Measurements from ENCODE around the gene COQ9.
"Not testable (repeated sequence)": the region's sequence is repeated elsewhere in the genome, so short reads cannot be mapped to it uniquely, and the experiment has no call there.

The COQ9 gene

DNA sequence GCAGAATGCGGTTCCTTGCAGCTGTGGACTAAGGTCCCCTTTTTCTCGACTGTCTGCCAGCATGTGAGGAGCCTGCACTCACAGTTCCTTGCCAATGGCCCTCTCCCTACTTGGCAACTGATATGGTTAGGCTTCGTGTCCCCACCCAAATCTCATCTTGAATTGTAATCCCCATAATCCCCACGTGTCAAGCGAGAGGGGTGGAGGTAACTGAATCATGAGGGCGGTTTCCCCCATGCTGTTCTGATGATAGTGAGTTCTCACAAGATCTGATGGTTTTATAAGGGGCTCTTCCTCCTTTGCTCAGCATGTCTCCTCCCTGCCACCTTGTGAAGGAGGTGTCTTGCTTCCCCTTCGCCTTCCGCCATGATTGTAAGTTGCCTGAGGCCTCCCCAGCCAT, 20.0 kb upstream of the COQ9 start:
- DNase-seq: no peak

GRCh38 chr16:57427824-57428223, 19.5 kb upstream of the COQ9 start:
- no peak for DNase-seq

- DNase-seq: no peak
Observed at GRCh38 chr16:57430955-57431354, 16.3 kb upstream of the COQ9 start.

DNA sequence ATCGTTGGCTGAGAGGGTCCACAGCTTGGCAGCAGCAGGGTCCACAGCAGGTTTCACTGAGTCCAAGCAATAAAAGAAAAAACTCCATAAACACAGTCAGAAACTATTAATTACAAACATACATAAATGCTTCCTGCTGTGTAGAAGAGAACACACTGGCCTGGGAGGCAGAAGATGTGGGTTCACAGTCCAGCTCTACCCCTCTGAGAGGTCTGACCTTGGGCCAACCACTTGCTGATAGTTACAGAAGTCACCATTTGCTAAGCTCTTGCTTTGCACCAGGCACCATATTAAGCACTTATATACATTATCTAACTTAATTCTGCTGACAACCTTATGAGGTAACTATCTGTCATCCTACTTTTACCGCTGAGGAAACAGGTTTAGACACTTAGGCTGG, 14.8 kb upstream of the COQ9 start:
- no peak for DNase-seq

- no peak for DNase-seq
Observed at GRCh38 chr16:57432989-57433388, 14.3 kb upstream of the COQ9 start.

DNA sequence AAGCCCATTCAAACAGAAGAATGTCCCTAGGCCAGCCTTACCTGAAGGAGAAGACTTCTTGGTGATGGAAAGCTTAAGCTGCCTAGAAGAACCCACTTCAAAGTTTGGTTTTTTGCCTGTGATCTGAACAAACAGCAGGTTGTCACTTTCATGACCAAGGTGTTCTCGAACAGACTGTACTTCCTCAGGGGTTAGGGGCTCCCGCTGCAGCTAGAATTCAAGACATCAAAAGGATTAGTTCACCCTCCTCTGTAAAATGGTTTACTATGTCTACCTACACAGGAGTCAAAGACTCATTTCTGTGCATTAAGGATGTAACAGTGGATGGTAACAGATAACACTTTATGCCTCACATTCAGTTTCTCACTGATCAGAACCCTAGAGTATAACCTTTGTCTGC, 13.3 kb upstream of the COQ9 start:
- no peak for DNase-seq

DNA sequence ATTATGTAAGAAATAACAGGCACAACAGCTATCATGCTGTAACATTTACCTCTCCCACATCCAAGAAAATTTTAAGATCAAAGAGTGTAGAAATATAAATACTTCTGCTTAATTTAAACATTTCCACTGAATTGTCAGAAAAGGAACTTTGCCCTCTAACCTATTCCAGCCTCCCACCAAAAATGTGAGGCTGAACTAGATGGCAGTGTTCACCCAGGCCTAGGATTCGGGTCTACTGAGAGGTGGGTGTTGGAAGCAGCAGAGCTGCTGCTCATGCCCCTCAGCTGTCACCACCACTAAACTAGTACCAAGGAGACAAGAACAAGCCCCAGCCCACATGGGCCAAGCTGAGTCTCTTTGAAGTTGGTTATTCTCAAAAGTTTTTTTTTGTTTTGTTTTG, 11.4 kb upstream of the COQ9 start:
- no peak for DNase-seq

DNA sequence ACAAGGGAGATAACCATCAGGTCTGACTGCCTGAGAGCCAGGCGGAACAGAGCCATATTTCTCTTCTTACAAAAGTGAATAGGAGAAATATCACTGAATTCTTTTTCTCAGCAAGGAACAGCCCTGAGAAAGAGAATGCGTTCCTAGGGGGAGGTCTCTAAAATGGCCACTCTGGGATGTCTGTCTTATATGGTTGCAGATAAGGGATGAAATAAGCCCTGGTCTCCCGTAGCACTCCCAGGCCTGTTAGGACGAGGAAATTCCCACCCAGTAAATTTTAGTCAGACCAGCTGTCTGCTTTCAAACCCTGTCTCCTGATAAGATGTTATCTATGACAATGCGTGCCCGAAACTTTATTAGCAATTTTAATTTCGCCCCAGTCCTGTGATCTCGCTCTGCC, 7.3 kb upstream of the COQ9 start:
- not testable (repeated sequence) for DNase-seq

GRCh38 chr16:57440551-57440950, 6.7 kb upstream of the COQ9 start:
- not testable (repeated sequence) for DNase-seq

- DNase-seq: no peak
Observed at GRCh38 chr16:57444711-57445110, 2.6 kb upstream of the COQ9 start.

DNA sequence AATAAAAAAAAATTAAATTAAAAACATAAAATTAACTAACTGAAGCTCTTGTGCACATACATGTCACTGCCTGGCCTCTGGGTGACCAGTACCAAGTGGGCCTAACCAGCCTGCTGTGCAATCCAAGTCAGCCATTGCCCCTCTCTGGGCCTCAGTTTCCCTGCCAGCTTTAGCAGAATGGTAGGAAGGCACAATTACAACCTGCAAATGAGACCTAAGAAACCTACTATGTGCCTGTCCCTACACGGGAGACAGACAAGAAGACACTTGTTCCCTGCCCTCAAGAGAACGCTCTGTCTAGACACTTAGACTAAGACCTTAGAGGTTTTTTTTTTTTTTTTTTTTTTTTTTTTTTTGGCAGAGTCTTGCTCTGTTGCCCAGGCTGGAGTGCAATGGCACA, 1.8 kb upstream of the COQ9 start:
- no peak for DNase-seq

- DNase-seq: peak; percentile 58
Observed at GRCh38 chr16:57446531-57447185, 621 bp upstream of the COQ9 start.

DNA sequence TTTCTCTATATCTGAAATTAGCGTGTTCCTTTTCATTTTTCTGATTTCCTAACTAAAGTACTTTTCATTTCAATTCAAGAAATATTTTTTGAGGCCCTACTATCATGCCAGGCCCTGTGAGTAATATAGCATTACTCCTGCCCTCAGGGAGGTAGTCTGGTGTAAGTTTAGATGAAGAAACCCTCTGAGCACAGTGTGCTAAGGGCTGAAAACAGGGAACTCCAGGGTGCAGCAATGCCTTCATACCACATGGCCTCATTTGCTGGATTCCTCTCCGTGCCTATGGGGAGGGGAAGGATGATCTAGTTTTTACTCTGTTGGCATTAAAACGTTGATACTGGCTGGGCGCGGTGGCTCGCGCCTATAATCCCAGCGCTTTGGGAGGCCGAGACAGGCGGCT, 4.7 kb downstream of the COQ9 start:
- no peak for DNase-seq

- peak; percentile 78 for DNase-seq
Observed at GRCh38 chr16:57462209-57462977, 15.1 kb downstream of the COQ9 start, which contains the start of gene POLR2C. POLR2C (plus strand) TSS chr16:57462679; CDS start chr16:57462725, 46 bp downstream.

DNA sequence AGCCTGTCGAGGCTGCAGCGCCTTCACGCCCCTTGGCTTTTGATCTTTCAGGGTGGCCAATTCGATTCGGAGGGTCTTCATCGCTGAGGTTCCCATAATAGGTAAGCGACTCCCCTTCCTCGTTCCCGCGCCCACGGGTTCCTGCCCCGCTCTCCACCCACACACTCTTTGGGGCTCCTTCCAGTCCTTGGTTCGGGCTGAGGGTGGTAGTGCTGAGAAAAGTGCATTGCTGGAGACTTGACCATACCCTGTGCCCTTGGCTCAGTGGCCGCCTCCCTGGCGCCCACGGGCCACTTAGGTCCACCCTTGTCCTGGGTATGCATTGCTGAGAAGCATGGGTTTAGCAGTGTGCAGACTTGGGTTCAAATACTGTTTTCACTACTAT, 15.7 kb downstream of the COQ9 start:
- DNase-seq: no peak

GRCh38 chr16:57464523-57464922, 17.2 kb downstream of the COQ9 start:
- DNase-seq: no peak

- DNase-seq: no peak
Observed at GRCh38 chr16:57468346-57468745, 21.1 kb downstream of the COQ9 start.

DNA sequence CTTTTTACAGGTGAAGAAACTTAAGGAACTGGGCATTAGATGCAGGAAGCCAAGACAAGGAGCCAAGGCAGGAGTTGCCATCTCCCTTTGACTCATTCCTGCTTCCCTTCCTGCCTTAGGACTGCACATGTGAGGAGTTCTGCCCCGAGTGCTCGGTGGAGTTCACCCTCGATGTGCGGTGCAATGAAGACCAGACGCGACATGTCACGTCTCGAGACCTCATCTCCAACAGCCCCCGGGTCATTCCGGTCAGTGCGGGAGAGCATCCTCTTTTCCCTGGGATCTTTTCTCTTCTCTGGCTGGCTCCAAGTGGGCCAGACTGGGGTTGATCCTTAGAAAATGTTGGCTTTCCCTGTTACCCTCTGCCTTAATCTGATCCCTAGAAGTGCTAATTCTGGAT, 21.8 kb downstream of the COQ9 start:
- DNase-seq: no peak

DNA sequence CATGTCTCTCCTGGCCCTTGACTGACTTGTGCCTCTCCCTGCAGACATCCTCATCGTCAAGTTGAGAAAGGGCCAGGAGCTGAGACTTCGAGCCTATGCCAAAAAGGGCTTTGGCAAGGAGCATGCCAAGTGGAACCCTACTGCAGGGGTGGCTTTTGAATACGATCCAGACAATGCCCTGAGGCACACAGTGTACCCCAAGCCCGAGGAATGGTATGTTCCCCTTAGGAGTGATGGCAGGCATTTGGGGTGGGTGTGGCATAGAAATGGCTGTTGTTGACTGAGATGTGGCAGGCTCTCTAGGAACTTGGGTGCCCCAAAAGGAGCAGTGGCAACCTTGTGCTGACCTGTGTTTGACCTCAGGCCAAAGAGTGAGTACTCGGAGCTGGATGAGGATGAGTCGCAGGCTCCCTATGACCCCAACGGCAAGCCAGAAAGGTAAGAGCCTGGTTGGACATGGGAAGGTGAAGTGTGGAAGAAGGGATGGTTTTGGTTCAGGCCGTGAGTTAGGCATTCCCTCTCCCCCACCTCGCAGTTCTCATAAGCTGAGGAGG, 22.7 kb downstream of the COQ9 start:
- DNase-seq: no peak

DNA sequence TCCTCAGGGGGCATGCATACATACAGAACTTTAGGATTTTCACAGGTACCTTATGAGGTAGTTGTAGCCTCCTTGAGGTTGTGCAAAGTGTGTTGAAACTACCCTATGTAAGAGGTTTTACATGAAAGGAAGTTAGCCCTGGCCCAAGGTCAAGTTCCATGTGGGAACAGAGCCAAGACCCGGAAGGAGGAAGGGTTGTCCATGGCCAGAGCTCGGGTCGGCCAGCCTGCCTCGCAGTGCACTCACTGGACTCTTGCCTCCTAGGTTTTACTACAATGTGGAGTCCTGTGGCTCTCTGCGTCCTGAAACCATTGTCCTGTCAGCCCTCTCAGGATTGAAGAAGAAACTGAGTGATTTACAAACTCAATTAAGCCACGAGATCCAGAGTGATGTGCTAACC, 23.4 kb downstream of the COQ9 start:
- no peak for DNase-seq

- no peak for DNase-seq
Observed at GRCh38 chr16:57471209-57471608, 23.9 kb downstream of the COQ9 start.

GRCh38 chr16:57471852-57472664, 24.8 kb downstream of the COQ9 start:
- no peak for DNase-seq

DNA sequence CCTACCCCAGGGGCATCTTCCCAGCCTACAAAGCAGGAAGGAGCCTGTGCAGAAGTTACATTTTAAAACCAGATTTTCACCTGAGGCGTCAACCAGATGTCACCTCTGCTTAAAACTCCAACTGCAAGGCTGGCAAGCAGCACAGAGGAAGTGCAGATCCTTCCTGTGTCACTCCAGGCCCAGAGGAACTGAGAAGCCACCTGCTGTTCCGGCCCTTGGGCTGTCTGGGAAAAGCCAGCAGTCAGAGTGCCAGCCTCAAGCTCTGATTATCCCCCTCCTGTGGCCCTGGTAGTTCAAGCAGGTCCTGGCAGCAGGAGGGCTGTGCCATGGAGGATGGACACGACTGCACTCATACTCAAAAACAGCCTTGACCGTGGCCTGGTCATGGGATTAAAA, 25.4 kb downstream of the COQ9 start:
- peak; percentile 28 for DNase-seq

All from NCI-H2171 treated with DMSO at 0.1 percent for 48 hours (cell line).